GM19240 (cell line): ENCODE data around the gene TMEM88.
A peak's percentile ranks its signal among the peaks of the same experiment; 100 is the strongest.

Source experiments
- DNase-seq: peaks from one replicate; pipeline ENCODE4 v3.0.0; 2011; ENCODE audit warnings: low spot score; ENCODE audit not compliant: insufficient read length

TMEM88 gene

DNA sequence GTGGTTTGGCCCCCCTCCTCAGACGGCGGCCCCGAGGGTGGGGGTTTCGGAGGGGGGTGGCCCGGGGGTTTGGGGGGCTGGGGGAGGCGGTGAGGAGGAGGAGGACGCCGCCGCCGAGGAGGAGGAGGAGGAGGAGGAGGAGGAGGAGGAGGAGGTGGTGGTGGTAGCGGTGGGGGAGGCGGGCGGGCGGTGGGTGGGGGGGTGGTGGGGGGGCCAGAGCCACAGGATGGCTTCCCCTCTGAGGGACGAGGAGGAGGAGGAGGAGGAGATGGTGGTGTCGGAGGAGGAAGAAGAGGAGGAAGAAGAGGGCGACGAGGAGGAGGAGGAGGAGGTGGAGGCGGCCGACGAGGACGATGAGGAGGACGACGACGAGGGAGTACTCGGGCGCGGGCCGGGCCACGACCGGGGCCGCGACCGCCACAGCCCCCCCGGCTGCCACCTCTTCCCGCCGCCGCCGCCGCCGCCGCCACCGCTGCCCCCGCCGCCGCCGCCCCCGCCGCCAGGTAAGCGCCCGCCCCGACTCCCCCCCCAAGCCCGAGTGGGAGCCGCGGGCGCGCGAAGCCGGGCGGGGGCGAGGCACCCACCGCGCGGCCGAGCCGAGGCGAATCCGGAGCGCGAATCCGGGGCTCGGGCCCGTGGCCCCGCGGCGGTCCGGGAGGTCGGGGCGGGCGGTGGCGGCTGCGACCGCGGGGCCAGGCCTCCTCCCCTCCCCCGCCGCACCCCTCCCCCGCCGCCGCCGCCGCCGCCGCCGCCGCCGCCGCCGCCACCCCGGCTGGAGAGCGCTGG is 29.9 kb downstream of the TMEM88 start:
- no peak for DNase-seq

DNA sequence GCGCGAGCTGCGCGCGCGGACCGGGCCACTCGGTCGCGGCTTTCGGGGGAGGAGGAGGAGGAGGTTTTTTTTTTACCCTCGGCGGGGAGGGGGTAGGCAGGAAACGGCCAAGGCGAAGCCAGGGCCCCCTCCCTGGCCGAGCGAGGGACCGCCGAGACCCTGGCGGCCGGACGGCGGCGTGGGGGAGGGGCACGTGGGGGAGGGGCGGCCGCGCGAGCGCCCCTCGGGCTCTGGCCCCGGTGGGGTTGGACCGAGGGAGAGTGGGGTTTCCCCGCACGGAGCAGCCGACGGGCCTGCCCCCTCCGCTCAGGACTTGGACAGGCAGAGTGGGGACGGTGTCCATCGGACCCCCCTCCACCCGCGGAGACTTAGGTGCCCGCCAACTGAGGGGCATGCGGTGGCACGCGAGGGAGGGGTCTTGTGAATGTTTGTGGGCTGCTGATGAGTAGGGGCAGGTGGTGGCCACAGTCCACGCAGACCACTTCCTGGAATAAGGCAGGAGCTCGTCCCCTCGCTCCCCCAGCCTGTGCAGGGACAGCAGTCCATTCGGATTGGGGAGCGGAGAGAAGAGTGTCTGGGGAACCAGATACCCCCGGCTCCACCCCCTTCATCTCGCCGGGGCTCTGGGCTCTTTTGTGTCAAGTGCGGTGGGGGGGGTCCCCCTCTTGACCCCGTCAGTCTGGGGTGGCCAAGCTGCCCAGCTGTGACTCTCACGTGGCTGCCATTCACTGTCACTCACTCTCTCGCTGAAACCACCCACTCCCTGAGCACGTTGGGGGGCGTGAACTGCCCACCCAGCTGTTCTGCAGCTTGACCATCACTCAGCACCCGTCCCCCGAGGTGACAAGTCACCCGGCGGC is 30.7 kb downstream of the TMEM88 start:
- DNase-seq = peak; percentile 43

DNA sequence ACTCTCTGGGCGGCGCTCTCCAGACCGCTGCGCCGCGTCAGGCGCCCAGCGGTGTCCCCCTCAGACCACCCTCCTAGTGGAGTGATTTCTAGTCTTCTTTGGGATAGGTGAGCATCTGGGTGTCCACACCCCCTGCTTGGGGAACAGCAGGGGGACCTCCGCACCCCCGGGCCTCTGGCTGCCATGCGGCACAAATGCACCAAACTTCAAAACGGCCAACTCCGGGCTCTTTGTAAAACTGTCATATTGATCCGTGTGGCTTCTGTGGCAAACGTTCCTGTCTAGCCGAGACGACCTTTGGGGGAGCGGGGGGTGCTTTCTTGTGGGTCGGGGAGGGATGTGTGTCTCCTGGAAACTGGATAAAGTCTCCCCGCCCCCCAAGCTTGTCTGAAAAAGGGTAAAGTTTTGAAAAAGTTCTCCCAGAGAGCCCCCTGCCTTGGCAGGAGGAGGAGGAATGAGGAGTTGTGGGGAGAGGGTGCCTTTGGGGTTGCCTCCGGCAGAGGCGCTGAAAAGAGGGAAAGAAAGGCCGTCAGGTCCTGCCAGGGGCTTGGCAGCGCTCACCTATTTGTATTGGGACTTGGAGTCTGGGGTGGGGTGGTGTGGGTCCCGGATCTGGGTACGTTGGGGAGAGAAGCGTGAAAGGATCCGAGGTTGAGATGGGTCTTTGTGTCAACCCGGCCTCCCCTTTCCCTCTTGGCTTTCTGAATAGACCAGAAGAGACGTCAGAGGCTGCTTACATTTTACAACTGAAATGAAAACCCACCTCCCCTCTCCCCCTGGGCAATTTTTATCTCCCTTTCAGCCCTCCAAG is 31.6 kb downstream of the TMEM88 start:
- no peak for DNase-seq

DNA sequence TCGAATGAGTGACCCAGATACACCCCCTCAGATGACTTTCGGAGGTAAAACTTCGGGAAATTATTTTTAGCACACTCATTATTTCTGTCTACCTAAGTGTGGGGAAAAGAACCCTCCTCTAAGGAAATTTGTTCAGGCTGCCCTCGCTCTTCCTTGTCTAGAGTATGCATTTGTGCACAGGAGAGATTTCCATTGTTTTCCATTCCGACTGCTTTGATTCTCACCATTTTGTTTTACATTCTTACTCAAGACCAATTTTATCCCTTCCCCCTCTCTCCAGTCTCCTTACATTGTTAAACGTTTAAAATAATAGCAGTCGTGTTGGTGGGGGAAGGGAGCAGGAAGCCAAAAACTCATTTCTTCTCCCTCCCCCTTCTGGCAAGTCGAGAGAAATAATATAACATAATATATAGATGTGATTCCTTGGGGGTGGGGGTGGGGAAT is 32.2 kb downstream of the TMEM88 start:
- DNase-seq = no peak

DNA sequence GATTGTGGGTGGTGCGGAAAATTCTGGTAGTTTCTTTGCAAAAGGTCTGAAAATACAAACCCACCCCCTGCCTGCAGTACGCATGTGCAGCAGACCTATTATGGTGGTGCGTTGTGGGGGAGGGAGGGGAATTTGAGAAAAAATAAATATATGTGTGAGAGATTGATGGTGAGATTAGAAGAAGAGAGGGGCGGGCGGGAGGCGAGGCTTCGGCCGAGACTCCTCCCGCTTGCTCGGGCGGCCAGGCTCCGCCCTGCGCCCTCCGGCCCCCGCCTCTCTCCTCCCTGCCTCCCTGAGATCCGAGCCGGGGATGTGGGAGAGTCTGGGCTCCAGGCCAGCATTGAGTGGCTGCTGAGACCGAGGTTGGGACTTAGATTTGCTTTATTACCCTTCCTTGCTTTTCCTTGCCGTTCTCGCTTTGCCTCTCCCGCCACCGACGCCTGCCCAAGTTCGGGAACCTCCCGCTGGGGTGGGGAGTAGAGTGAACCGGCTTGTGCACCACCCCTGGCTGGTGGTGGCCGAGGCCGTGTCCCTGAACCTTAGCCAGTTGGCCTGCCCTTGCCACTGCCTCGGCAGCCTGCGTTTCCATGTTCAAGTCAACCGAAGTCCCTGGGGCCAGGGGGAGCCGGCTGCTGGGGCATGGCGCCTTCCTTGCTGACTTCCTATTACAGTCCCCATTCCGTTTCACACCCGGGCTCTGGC is 32.8 kb downstream of the TMEM88 start:
- peak; percentile 72 for DNase-seq

DNA sequence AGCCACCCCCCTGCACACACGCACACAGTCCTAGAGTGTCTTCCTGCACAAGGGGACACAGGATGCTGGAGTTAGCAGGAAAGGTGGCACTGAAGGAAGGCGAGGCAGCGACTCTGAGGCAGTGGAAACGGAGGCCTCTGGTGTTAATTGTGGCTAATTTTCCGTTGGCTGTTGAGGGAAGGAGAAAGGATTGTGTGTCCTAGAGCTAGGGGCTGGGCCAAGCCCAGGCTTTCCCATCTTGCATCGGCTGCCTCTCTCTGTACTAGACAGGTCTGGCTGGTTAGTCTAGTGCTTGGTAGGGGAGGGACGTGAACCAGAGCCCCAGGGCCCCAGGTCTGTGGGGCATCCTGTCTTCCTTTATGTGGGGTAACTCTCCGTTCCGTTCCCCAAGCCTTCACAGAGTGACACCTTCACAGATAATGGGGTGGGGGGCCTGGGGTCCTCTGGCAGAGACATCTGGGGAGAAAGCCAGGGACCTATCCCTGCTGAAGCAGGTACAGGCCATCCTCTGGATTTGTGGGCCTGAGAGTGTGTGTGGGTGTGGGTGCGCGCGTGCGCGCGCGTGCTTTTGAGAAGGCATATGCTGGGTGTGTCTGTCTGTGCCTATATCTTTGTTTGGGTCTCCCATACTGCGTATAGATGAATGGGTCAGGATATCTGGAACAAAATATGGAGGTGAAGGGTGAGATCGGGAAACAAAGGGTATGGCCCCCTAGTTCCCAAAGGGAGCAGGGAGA is 33.5 kb downstream of the TMEM88 start, which contains the start of gene CHD3:
CHD3 (plus strand) TSS at position 606 of the 737 bp plus-strand sequence. CDS start 212 bp downstream, outside the sequence.
- no peak for DNase-seq

DNA sequence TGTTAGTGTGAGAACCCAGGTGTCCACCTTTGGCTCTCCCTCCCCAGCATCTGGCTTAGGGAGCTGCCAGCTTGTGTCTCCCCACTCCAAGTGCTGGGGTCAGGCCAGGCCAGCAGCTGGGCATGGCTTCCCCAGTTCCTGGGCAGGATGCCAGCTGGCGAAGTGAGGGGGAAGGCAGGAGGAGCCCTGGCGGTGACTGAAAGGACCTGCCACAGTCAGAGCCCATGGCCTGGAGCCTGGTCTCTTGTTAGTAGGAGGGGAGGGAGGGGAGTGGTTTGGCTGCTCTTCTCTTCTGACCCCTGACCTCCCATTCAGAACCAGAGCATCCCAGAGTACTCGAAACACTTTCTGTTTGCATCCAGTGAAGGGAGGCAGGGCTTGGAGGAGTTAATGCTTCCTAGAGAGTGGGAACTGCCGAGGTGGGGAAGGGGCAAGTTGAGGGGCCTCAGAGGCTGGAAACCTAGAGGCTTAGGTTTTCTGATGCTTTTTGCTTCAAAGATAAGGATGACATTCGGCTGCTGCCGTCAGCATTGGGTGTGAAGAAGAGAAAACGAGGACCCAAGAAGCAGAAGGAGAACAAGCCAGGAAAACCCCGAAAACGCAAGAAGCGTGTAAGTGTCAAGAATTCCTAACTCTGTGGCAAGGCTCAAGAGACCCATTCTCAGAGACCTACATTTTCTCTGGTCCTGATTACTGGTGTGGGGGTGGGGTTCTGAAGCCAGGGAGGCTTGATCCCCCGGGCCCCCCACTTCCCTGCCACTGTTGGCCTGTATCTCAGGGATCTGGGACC is 34.5 kb downstream of the TMEM88 start:
- DNase-seq = no peak

DNA sequence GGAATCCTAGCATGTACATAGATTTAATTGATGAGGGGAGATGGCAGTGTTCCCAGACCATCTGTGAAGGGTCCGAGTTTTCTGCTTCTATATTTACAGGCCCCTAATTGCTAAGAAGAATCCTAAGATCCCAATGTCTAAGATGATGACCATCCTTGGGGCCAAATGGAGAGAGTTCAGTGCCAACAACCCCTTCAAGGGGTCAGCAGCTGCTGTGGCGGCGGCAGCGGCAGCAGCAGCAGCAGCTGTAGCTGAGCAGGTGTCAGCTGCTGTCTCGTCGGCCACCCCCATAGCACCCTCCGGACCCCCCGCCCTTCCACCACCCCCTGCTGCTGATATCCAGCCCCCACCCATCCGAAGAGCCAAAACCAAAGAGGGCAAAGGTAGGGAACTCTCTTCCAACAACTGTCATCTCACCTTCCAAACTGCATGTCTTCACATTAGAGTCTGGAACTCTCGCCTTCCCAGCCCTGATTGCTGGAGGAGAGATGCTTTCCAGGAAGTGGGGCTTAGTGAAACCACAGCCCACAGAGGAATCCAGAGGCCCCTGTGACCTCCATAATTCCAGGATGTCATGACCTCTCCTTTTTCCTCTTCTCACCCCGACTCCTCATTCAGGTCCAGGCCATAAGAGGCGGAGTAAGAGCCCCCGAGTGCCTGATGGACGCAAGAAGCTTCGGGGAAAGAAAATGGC is 38.5 kb downstream of the TMEM88 start:
- no peak for DNase-seq

DNA sequence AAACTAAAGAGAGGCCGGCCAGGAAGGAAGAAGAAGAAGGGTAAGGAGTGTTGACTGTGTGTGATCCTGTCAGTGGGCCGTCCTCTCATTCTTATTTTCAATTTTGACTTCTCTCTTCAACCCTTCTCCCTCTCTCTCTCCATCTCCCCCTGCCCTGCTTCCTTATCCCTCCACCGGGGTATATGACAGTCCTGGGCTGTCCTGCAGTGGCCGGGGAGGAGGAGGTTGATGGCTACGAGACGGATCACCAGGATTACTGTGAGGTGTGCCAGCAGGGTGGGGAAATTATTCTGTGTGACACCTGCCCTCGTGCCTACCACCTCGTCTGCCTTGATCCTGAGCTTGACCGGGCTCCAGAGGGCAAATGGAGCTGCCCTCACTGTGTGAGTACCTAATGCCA is 39.4 kb downstream of the TMEM88 start:
- DNase-seq = no peak

DNA sequence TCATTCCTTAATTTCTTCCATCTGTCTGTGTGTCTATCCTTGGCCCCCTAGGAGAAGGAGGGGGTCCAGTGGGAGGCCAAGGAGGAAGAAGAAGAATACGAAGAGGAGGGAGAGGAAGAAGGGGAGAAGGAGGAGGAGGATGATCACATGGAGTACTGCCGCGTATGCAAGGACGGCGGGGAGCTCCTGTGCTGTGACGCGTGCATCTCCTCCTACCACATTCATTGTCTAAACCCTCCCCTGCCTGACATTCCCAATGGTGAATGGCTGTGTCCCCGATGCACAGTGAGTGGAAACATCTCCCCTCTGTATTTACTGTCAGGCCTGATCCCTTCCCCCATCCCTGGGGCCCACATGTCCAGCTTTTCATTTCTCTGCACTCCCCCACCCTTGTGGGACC is 40.0 kb downstream of the TMEM88 start:
- no peak for DNase-seq

DNA sequence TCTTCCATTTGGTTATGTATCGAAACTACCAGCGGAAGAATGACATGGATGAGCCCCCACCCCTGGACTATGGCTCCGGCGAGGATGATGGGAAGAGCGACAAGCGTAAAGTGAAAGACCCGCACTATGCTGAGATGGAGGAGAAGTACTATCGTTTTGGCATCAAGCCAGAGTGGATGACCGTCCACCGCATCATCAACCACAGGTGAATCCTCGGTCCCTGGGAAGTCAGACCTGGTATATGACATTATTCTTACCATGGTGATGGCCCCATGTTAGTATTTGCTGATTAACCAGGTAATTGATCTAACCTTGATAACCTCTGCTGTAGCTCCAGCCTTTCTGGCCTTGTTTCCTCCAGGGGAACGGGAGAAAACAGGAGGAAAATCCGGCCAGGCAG is 42.2 kb downstream of the TMEM88 start:
- no peak for DNase-seq

DNA sequence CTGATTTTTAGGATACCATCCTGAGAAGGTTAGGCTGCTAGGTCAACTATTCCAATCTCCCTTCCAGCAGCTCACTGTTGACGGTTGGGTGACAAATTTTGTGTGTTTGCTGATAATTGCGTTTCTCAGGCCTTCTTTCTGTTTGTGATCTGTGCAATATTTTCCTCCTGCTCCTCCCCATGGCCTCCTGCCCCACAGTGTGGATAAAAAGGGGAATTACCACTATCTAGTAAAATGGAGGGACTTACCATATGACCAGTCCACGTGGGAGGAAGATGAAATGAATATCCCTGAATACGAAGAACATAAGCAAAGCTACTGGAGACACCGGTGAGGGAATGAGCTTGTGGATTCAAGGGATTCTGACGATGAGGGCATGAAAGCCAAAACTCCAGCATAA is 42.9 kb downstream of the TMEM88 start:
- no peak for DNase-seq

DNA sequence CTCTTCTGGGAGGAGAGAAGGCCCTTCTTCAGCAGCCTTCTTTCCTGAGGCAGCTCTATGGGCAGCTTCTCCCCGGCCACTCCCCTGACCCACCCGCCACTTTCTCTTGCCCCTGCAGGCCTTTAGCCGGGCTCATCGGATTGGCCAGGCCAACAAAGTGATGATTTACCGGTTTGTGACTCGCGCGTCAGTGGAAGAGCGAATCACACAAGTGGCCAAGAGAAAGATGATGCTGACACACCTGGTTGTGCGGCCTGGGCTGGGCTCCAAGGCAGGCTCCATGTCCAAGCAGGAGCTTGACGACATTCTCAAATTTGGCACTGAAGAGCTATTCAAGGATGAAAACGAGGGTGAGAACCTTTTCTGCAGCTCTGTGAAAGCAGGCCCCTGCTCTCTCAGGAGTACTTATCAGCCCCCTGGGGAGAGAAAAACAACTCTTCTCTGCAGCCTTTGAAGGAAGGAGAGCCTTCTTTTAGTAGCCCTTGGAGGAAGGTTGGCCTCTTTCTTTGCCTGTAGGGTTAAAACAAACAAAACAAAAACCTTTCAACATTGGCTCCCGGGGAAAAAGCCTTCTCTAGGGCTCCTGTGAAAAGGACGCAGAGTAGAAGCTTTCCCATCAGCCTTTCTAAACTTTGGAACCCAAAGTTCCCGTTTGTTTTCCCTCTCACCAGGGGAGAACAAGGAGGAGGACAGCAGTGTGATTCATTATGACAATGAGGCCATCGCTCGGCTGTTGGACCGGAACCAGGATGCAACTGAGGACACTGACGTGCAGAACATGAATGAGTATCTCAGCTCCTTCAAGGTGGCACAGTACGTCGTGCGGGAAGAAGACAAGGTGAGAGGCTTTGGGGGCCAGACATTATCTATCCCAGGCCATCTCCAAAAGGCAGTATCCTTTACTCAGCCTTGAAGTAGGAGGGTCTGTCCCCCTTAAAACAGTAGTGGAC is 48.6 kb downstream of the TMEM88 start:
- no peak for DNase-seq
